ENCODE results near the gene SOWAHA.

GRCh38 chr5:132814503-132815294 lies 1.6 kb downstream of the SOWAHA start:
- TF ChIP-seq CTCF (IDR thresholded peaks at IDR 0.05) = no peak
- no peak for TF ChIP-seq EZH2 (IDR thresholded peaks at IDR 0.05; ENCODE audit: borderline replicate concordance, insufficient read depth, low read depth, low read length, poor library complexity, severe bottlenecking)
